HG02763 (cell line): ENCODE data around the gene FRY.

Experiments
- ATAC-seq: cut with Tn5 transposase; IDR thresholded peaks from one replicate; pipeline ENCODE4 v1.9.1; 2021; ENCODE audit warnings: mild to moderate bottlenecking, moderate library complexity; ENCODE audit not compliant: unreplicated experiment

FRY gene

DNA sequence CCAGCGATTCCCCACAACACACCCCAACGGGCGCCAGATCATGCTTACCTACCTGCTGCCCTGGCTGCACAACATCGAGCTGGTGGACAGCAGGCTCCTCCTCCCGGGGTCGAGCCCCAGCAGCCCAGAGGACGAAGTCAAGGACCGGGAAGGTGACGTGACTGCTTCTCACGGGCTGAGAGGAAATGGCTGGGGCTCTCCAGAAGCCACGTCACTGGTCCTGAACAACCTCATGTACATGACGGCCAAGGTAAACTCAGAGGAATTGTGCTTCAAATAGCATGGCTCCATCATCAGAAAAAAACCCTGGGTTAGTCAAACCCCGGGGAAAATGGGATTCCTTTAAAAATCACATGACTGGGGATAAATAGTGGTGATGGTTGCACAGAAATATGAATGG, 177.3 kb downstream of the FRY start:
- ATAC-seq: no peak

- ATAC-seq: no peak
These were observed 178.1 kb downstream of the FRY start for GRCh38 chr13:32209652-32210051.

GRCh38 chr13:32210101-32210500, 178.5 kb downstream of the FRY start:
- ATAC-seq: no peak

DNA sequence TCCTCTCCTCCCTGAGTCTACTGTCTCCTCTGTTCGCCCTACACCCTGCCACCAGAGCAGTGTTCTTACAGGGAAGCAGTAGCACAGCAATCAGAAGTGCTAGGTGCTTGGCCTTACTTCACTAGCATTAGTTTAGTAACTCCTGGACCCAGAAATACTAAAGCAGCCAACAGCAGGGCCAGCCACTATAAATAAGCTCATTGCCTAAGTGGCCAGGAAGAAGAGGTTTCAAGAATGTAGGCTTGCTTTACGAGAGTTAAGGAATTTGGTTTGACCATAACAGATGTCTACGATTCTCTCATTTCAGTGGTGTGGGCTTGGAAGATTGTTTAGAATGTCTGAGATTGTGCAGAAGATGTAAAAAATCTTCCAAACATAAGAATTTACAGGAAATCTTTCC, 180.2 kb downstream of the FRY start:
- ATAC-seq: no peak

- no peak for ATAC-seq
These were observed 180.8 kb downstream of the FRY start for GRCh38 chr13:32212421-32212820.

- no peak for ATAC-seq
These were observed 182.1 kb downstream of the FRY start for GRCh38 chr13:32213626-32214025.

DNA sequence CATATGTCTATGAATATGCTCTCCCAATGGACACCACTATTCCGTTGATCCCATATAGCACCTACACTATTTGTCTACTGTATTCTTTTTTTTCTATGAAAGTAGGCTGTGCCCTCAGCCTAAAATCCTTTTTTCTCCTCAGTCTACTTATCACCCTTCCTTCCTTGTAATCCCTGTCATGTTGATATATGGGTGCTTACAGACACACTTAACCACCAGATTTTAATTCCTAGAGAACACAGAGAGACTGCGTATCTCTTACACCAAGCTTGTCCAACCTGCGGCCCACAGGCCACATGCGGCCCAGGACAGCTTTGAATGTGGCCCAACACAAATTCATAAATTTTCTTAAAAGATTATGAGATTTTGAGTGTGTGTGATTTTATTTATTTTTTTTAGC, 182.5 kb downstream of the FRY start:
- no peak for ATAC-seq

DNA sequence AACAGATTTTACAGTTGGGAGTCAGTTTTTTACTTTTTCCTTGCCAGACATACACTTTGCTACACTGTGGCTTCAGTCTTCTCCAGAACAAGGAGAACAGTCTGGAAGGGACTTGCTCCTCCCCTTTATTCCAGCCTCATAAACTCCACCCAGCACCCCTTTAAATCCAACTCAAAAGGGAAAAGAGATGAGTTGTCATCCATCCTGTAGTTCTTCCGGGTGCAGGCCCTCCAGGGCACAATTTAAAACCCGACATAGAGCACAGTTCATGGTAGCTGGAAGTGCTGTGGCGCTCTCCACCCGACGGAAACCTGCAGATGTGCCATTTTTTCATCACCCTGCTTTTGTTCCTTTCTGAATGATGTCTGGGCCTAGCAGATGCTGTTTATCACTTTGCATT, 184.7 kb downstream of the FRY start:
- ATAC-seq: no peak

GRCh38 chr13:32222046-32222676, 190.6 kb downstream of the FRY start:
- ATAC-seq: no peak

GRCh38 chr13:32224916-32225315, 193.3 kb downstream of the FRY start:
- ATAC-seq: no peak

DNA sequence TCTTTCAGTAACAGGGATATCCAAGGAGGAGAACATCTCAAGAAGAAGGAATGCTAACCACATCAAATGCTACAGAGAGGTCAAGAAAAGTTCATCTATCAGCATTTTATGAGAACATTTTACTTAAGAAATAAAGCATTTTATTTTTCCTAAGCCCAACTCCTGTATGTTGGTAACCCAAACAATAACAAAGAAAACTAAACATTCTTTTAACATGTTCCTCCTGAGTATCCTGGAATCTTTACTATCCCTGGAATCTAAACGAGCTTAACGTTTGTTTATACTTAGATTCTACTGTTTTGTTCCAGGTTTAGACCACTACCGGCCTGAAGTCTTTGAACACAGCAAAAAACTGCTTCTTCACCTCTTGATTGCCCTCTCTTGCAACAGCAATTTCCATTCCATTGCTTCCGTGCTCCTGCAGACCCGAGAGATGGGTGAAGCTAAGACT, 193.9 kb downstream of the FRY start:
- ATAC-seq: no peak

DNA sequence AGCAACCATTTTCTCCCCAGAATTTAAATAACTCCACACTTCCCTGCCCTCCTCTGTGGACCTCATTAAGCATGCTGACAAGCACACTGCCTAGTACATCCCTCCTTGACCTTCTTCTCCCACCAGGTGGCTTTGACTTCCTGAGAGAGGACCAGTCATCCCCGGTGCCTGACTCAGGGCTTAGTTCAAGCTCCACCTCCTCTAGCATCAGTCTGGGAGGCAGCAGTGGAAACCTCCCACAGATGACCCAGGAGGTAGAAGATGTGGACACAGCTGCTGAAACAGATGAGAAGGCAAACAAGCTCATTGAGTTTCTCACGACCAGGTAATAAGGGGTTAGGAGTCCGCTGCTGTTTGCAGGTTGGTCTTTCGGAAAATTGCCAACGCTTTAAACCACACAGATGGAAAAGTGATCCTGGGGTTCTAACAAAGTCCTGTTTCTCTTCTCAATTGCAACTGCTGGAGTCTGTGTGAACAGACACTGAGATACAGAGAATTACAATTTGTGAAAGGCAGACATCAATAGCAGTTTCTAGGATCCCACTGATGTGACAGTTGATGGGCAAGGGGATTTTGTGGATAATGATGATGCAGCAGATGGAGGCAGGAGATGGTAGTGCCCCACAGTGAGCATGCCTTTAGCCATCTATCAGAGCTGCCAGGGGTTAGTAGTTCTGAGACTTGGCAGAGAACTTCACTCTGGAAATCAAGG, 196.9 kb downstream of the FRY start:
- ATAC-seq: no peak

DNA sequence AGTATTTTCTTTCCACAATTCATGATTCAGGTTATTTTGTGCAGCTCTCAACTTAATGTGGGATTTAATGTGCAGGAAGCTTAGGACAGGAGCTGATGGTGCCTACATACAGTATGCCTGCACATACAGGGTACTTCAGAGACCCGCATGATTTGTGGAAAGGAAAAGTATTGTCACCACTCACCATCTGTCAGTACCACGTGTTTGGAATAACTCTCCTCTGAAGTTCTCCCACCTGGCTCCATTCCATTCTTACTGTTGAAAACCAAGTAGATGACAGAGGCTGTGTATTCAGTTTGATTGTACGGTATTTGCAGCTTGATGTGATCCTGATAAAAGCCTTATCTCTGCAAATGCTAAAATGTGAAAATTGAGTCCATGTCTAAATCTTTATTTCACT, 197.9 kb downstream of the FRY start:
- ATAC-seq: no peak

DNA sequence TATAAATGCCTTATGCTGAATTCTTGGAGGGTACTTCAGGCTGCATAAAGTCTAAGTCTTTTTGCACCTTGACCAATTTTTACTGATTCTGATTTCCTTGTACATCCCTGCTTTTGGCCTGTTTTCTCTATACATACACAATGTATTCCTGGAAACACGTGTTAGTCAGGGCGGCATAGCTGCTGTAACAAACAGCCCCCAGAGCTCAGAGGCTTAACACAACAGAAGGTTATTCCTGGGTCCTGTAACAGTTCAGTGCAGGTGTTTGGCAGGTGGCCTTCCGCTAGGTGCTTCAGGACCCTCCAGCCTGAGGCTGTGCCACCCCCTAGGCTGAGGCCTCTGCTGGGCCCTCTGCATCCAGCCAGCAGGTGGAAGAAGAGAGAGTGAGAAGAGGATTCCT, 200.7 kb downstream of the FRY start:
- no peak for ATAC-seq

- ATAC-seq: no peak
These were observed 201.5 kb downstream of the FRY start for GRCh38 chr13:32233062-32233461.

DNA sequence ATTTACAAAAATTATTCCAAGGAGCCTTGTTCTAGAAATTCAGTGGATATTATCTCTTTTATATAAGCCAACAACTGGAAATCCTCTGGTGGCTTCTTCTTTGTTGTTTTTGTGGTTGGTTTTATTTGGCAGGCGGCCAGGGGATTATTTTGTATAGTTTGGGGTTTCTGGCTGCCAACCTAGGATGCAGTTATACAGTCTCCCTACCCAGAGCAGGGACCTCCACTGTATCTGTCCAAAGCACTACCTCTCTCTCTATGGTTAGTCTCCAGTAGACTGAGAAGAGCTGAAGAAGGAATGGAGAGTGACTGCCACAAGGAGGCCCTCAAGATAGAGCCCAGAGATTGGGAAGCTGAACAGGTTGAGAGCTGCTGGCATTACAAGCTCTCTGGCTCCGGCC, 203.3 kb downstream of the FRY start:
- ATAC-seq: no peak

DNA sequence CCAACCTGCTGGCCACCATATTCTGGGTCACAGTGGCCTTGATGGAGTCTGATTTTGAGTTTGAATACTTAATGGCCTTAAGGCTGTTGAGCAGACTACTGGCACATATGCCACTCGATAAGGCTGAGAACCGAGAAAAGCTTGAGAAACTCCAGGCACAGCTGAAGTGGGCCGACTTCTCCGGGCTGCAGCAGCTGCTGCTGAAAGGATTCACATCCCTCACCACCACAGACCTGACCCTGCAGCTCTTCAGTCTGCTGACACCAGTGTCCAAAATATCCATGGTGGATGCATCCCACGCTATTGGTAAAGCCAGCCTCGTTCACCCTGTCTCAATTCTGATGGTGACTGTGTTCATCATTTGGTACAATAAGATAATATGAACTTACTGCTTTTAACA, 206.1 kb downstream of the FRY start:
- no peak for ATAC-seq

DNA sequence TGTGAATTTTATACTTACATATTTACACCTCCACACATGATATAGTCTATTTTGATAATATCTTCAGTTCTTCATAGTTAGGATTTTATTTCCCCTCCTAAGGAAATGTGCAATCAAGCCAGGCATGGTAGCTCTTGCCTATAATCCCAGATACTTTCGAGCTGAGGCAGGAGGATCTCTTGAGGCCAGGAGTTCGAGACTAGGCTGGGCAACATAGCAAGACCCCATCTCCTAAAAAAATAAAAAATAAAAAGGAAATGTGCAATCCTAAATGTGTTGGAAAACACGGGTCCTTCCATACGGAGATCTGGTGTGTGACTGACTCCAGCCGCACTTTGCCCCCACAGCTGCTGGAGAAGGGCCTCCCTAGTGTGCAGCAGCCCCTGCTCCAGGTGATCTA, 212.1 kb downstream of the FRY start:
- ATAC-seq: no peak

DNA sequence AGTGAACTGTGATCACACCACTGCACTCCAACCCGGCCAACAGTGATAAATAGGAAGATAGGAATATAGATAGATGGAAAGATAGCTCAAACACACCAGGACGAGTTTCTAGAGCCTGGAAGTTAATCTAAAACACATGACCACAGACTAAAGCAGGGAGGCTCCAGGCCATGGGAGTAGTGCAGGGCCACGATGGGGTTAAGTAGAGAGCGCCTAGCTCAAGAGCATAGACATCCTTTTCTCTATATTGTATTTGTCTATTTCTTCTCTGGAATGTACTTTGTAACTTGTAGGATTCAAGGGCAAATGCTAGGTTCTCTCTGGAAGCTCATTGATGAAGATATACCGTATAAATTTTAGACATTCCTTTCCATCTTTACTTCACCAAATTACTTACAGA, 214.0 kb downstream of the FRY start:
- no peak for ATAC-seq

- ATAC-seq: peak; percentile 85
These were observed 214.9 kb downstream of the FRY start for GRCh38 chr13:32246468-32246867.

GRCh38 chr13:32247887-32248286, 216.3 kb downstream of the FRY start:
- ATAC-seq: no peak

- ATAC-seq: peak; percentile 66
These were observed 217.2 kb downstream of the FRY start for GRCh38 chr13:32248801-32249200.
